Dendritic cell treated with granulocyte-macrophage colony-stimulating factor and Interleukin-4, amounts not matched to agents 40 ng/mL and 50 ng/mL, for 4 days (primary cell): ENCODE results near the gene ZFYVE21.
"Not testable (repeated sequence)": the region's sequence is repeated elsewhere in the genome, so short reads cannot be mapped to it uniquely, and the experiment has no call there.

Source experiments
- H3K27ac Mint-ChIP-seq: one replicate; pipeline ENCODE4 v1.8.0; 2022; ENCODE audit warnings: mild to moderate bottlenecking, mixed read lengths
- H3K27me3 Mint-ChIP-seq: one replicate; pipeline ENCODE4 v1.8.0; 2022; ENCODE audit warnings: mild to moderate bottlenecking, mixed read lengths
- H3K36me3 Mint-ChIP-seq: one replicate; pipeline ENCODE4 v1.8.0; 2022; ENCODE audit warnings: low read depth, mixed read lengths
- H3K4me1 Mint-ChIP-seq: one replicate; pipeline ENCODE4 v1.8.0; 2022; ENCODE audit warnings: low read depth, mixed read lengths
- H3K4me3 Mint-ChIP-seq: one replicate; pipeline ENCODE4 v1.8.0; 2022; ENCODE audit warnings: mild to moderate bottlenecking, moderate library complexity, mixed read lengths
- H3K9me3 Mint-ChIP-seq: one replicate; pipeline ENCODE4 v1.8.0; 2022; ENCODE audit warnings: mixed read lengths
- intact Hi-C: fragments of 100-400 bp; cut with micrococcal nuclease; formaldehyde crosslinking; loops from one replicate; pipeline ENCODE4 v1.15.0; 2022

The ZFYVE21 gene

DNA sequence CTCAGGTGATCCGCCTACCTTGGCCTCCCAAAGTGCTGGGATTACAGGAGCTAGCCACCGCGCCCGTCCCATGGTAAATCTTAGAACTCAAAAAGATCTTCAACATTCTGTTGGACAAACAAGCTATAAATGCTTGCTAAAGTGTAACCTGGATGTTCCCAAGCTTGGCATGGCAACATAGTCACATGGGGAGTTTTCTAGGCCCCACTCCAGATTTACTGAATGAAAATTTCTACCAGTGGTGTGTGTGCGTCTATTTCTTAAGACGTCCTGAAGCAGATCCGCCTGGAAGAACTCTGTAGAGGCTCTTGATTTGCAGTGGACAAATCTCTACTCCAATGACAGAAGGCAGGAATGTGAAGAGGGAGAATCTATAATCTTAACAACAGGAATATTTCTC is 59.9 kb downstream of the ZFYVE21 start:
- H3K27ac Mint-ChIP-seq = no peak overlapping the region
- H3K27me3 Mint-ChIP-seq = peaks cover 4% of the 10 kb centered on the region
- no peaks in the 10 kb centered on the region for H3K36me3 Mint-ChIP-seq
- intact Hi-C loops = no loop called here
- H3K4me3 Mint-ChIP-seq = no peak overlapping the region
- no peaks in the 10 kb centered on the region for H3K4me1 Mint-ChIP-seq
- H3K9me3 Mint-ChIP-seq = peaks cover 9% of the 10 kb centered on the region

- H3K27ac Mint-ChIP-seq, H3K36me3 Mint-ChIP-seq, H3K4me3 Mint-ChIP-seq, intact Hi-C loops, H3K27me3 Mint-ChIP-seq, H3K9me3 Mint-ChIP-seq, H3K4me1 Mint-ChIP-seq: not testable (repeated sequence)
Observed at GRCh38 chr14:103776319-103776718, 60.7 kb downstream of the ZFYVE21 start.

DNA sequence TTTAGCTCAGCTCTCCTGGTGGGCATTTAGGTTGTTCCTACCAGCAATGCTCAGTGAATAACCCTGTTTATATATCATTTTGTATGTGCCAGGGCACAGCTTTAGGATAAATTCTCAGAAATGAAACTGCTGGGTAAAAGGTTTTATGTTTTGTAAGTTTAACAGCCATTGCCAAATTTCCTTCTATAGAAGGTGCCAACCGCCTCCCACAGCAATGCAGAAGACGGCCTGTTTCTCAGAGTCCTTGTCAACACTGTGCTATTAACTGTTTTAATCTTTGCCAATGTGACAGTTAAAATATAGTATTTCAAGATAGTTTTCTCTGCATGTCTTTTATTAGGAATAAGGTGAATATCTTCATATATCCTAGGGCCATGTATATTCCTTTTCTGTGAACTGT is 66.8 kb downstream of the ZFYVE21 start:
- no peak overlapping the region for H3K4me3 Mint-ChIP-seq
- no peaks in the 10 kb centered on the region for H3K4me1 Mint-ChIP-seq
- no peak overlapping the region for H3K27ac Mint-ChIP-seq
- intact Hi-C loops = no loop called here
- no peaks in the 10 kb centered on the region for H3K36me3 Mint-ChIP-seq
- no peaks in the 10 kb centered on the region for H3K9me3 Mint-ChIP-seq
- H3K27me3 Mint-ChIP-seq = peaks cover 5% of the 10 kb centered on the region
